SK-N-SH treated with all-trans-retinoic acid at 6 μM for 48 hours (cell line): ENCODE results near the gene NUDT2.

Experiments
- CREB5 ChIP-seq: fragments of 250-450 bp; sonication (Bioruptor Pico); IDR thresholded peaks from 2 replicates; pipeline ENCODE4 v1.5.1; 2020; ENCODE audit warnings: low read depth, mild to moderate bottlenecking, moderate library complexity
- PATZ1 ChIP-seq: fragments of 250-450 bp; sonication (Bioruptor Pico); IDR thresholded peaks from 2 replicates; pipeline ENCODE4 v1.8.0; 2020; ENCODE audit warnings: mild to moderate bottlenecking, moderate library complexity, borderline replicate concordance
- RARB ChIP-seq: fragments of 250-450 bp; sonication (Bioruptor Pico); IDR thresholded peaks from 2 replicates; pipeline ENCODE4 v1.8.0; 2021; ENCODE audit warnings: mild to moderate bottlenecking, moderate library complexity

DNA sequence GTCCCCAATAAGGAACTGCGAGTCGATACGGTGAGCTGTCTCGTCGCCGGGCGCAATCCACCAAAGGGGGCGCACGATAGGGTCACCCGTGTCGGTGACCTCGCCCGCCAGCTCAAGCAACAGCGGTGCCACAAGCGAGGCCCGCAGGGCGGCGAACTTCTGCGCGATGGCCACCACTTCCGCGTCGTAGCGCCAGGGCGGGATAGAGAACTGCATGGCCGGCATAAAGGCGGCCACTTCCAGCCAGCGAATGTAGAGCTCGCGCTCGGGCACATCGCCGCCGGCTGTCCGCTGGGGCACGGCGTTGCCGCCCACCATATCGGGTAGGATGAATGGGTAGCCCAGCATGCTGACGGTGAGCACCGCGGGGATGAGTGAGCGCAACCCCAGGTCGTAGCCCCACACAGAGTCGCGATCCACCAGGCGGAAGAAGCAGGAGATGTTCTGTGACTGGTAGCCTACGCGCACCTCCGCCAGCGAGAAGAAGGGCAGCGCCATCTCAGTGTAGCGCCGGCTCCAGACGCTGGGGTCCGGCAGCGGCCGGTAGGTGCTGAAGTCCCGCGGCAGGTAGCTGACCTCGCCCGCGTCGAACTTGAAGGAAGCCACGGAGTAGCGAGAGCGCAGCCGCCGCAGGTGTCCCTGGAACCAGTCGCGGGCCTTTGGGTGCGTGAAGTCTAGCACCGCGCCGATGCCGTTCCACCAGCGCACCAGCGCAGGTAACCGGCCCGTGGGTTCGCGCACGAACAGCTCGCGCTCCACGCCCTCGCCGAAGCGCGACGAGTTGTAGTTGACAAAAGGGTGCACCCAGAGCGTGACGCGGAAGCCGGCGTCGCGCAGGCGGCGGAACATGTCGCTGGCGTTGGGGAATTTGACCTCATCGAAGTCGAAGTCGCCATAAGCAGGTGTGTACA, 41.9 kb downstream of the NUDT2 start:
- TF ChIP-seq CREB5 (CRISPR knock-in tag), result no peak
- no peak for TF ChIP-seq PATZ1 (CRISPR knock-in tag)
- no peak for TF ChIP-seq RARB (CRISPR knock-in tag)
